Measurements from ENCODE around the gene CELSR1. TPM values are rescaled to one million over a fixed set of nuclear protein-coding genes. Genes with fewer than 3 reads are reported as not detected.

The CELSR1 gene
- total and polyA plus RNA-seq, 2 donors (not counting 1 experiment from before 2014, with no cell fraction given), result 30.2 to 34.8 TPM

- Mint-ChIP-seq H3K27ac (peak overlapping the region; percentile 43), H3K27me3 (no peaks in the 10 kb centered on the region), H3K4me3 (peak overlapping the region; percentile 23), H3K9me3 (ENCODE audit: insufficient read depth) (no peaks in the 10 kb centered on the region), H3K4me1 (peaks cover 81% of the 10 kb centered on the region)
- Histone ChIP-seq H3K4me3 (ENCODE audit: control extremely low read depth in 1 of 5, extremely low read depth in 1 of 5, insufficient read depth in 1 of 5, low read depth in 2 of 5, low read length in 4 of 5) (no peak overlapping the region), H3K27ac (ENCODE audit: low read length in 2 of 2) (no peak overlapping the region), H3K36me3 (replicated peaks in 1 of 2; ENCODE audit: control extremely low read depth in 1 of 2, control insufficient read depth in 1 of 2, extremely low read depth in 1 of 2, insufficient read depth in 2 of 2, low read length in 1 of 2) (no peaks in the 10 kb centered on the region), H3K9me3 (ENCODE audit: control extremely low read depth in 1 of 3, control insufficient read depth in 2 of 3, insufficient read depth in 1 of 3, low read length in 2 of 3) (no peaks in the 10 kb centered on the region), H2AFZ (ENCODE audit: insufficient read depth, low read depth, low read length, poor library complexity, severe bottlenecking) (no peak overlapping the region), H3K79me2 (ENCODE audit: control insufficient read depth, insufficient read depth, low read length) (peaks cover 74% of the 10 kb centered on the region), H3K4me1 (ENCODE audit: control insufficient read depth in 2 of 2, insufficient read depth in 2 of 2, low read length in 2 of 2) (peaks cover 62 to 81% of the 10 kb centered on the region in 2 donors), H3K27me3 (replicated peaks in 1 of 4; ENCODE audit: control extremely low read depth in 1 of 4, control insufficient read depth in 3 of 4, insufficient read depth in 4 of 4, low read length in 3 of 4) (no peaks in the 10 kb centered on the region), H3K4me2 (replicated peaks; ENCODE audit: low read depth, low read length, poor library complexity, severe bottlenecking) (peak overlapping the region; percentile 94), H3K9ac (ENCODE audit: low read length) (no peak overlapping the region), H4K20me1 (ENCODE audit: control insufficient read depth, insufficient read depth, low read length, poor library complexity, severe bottlenecking) (peaks cover 29% of the 10 kb centered on the region)
- CTCF ChIA-PET, result interaction anchor here (1.0 kb wide), 1 partner anchor 10 kb away, joined by 3 read pairs; no protein-coding TSS in a partner anchor
- no peak for ATAC-seq (ENCODE audit: low read depth)
- intact Hi-C loops (cut with micrococcal nuclease), result loop anchor here (5.0 kb wide), 2 partner anchors 32 to 157 kb away; partner anchors contain the start of gene CERK
- POLR2A ChIA-PET, result no interaction called here
- TF ChIP-seq EZH2 (IDR thresholded peaks at IDR 0.05; ENCODE audit: borderline replicate concordance, insufficient read depth, low read depth, low read length, poor library complexity, severe bottlenecking), result no peak
- TF ChIP-seq, protein P1, sequence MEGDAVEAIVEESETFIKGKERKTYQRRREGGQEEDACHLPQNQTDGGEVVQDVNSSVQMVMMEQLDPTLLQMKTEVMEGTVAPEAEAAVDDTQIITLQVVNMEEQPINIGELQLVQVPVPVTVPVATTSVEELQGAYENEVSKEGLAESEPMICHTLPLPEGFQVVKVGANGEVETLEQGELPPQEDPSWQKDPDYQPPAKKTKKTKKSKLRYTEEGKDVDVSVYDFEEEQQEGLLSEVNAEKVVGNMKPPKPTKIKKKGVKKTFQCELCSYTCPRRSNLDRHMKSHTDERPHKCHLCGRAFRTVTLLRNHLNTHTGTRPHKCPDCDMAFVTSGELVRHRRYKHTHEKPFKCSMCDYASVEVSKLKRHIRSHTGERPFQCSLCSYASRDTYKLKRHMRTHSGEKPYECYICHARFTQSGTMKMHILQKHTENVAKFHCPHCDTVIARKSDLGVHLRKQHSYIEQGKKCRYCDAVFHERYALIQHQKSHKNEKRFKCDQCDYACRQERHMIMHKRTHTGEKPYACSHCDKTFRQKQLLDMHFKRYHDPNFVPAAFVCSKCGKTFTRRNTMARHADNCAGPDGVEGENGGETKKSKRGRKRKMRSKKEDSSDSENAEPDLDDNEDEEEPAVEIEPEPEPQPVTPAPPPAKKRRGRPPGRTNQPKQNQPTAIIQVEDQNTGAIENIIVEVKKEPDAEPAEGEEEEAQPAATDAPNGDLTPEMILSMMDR (IDR thresholded peaks at IDR 0.05), result no peak
- WGBS (ENCODE audit: insufficient coverage), result 98% methylated on average over 14 of the region's 14 CpGs
- DNase-seq, result no peak
Measured at GRCh38 chr22:46579751-46580449, 42.5 kb upstream of the CELSR1 start.
